HepG2 (cell line): Measurements from ENCODE around the gene MBD3L5. TPM values are rescaled to one million over a fixed set of nuclear protein-coding genes. Genes with fewer than 3 reads are reported as not detected.

Source experiments
- ATAC-seq: fragments of 200-7000 bp; cut with Tn5 transposase; 3 replicates; pipeline ENCODE4 v1.9.1; 2020; ENCODE audit warnings: mild to moderate bottlenecking, moderate library complexity
- BruUV-seq: library from RNA; stranded (reverse); fragments of 400-500 nt; replicated peaks from 2 replicates; lab custom pipeline; 2021; lab: Mats Ljungman, UMichigan
- CTCF ChIA-PET: fragments of 300-600 bp; formaldehyde crosslinking; extraction: SDS; loops from one replicate; lab custom pipeline; 2021; ENCODE audit warnings: low total read pairs, inconsistent platforms, low intra/inter-chr PET ratio; lab: Yijun Ruan, JAX
- POLR2A ChIA-PET: fragments of 350-600 bp; sonication (Branson Sonifier 250); formaldehyde crosslinking; loops from one replicate; lab custom pipeline; 2020; ENCODE audit warnings: antibody characterized with exemption, inconsistent platforms; lab: Yijun Ruan, JAX
- DNase-seq: peaks from one replicate; pipeline ENCODE4 v3.0.0-alpha.2; 2015; ENCODE audit warnings: low spot score
- FAIRE-seq: peaks from 3 replicates; lab custom pipeline; 2011; peaks lifted over from hg19 to GRCh38; lab: Jason Lieb, UNC
- H2AFZ ChIP-seq: one replicate; pipeline ENCODE4 v1.6.1; 2011; ENCODE audit warnings: low read length, inconsistent platforms
- H3K27ac ChIP-seq: fragments of 300-600 bp; 3 replicates; pipeline ENCODE4 v1.8.0; 2011; ENCODE audit warnings: mixed run types, mild to moderate bottlenecking, mixed read lengths, low read length, inconsistent platforms; ENCODE audit not compliant: insufficient read depth; ENCODE audit errors: extremely low read length
- H3K27me3 ChIP-seq, 2 experiments: fragments of 200-600 bp in 1 of 2; 2 replicates in 1 of 2; 3 replicates in 1 of 2; pipeline versions ENCODE4 v1.6.0 to v1.8.0; 2011; ENCODE audit warnings: low read length in 2 of 2, mild to moderate bottlenecking in 2 of 2, moderate library complexity in 2 of 2, inconsistent platforms in 1 of 2; ENCODE audit not compliant: insufficient read depth in 2 of 2, control insufficient read depth in 1 of 2
- H3K36me3 ChIP-seq, 2 experiments: fragments of 200-600 bp in 1 of 2; replicated peaks in 1 of 2; 2 replicates in 1 of 2; 3 replicates in 1 of 2; pipeline versions ENCODE4 v1.5.1 to v1.8.0; 2011; ENCODE audit warnings: low read length in 2 of 2, inconsistent platforms in 1 of 2; ENCODE audit not compliant: insufficient read depth in 2 of 2, control insufficient read depth in 1 of 2
- H3K4me1 ChIP-seq: 2 replicates; pipeline ENCODE4 v1.5.1; 2012; ENCODE audit warnings: low read length, inconsistent platforms; ENCODE audit not compliant: insufficient read depth
- H3K4me2 ChIP-seq: 2 replicates; pipeline ENCODE4 v1.6.0; 2011; ENCODE audit warnings: low read depth, low read length, inconsistent platforms
- H3K4me3 ChIP-seq, 3 experiments: fragments of 200-600 bp in 1 of 3; sonication (generic), shearing (Covaris generic) in 1 of 3; replicated peaks in 1 of 3; 2 replicates each; pipeline ENCODE4 v1.5.1; 2011 to 2016; ENCODE audit warnings: low read length in 3 of 3, inconsistent platforms in 2 of 3, low read depth in 2 of 3, mild to moderate bottlenecking in 2 of 3, control low read depth in 1 of 3, mixed read lengths in 1 of 3; ENCODE audit not compliant: insufficient read depth in 1 of 3
- H3K79me2 ChIP-seq: one replicate; pipeline ENCODE4 v1.6.1; 2011; ENCODE audit warnings: low read length, inconsistent platforms; ENCODE audit not compliant: insufficient read depth
- H3K9ac ChIP-seq: 2 replicates; pipeline ENCODE4 v1.6.0; 2011; ENCODE audit warnings: mild to moderate bottlenecking, low read depth, low read length, inconsistent platforms; ENCODE audit not compliant: insufficient read depth
- H3K9me3 ChIP-seq: 2 replicates; pipeline ENCODE4 v1.5.1; 2012; ENCODE audit warnings: mild to moderate bottlenecking, low read length
- H4K20me1 ChIP-seq: 2 replicates; pipeline ENCODE4 v1.6.0; 2011; ENCODE audit warnings: inconsistent platforms, mild to moderate bottlenecking, low read length, moderate library complexity; ENCODE audit not compliant: insufficient read depth
- ARNT2 ChIP-seq: sonication (generic); formaldehyde crosslinking; IDR thresholded peaks from 2 replicates; pipeline ENCODE4 v1.8.0; 2022; ENCODE audit warnings: mild to moderate bottlenecking, low read depth, missing genetic modification reagents, moderate library complexity
- GTF2F1 ChIP-seq: fragments of 150-350 bp; IDR thresholded peaks from 2 replicates; pipeline ENCODE4 v1.6.1; 2014; ENCODE audit warnings: low read length
- HDAC1 ChIP-seq: sonication (generic); formaldehyde crosslinking; IDR thresholded peaks from 2 replicates; pipeline ENCODE4 v1.5.1; 2020; ENCODE audit warnings: mild to moderate bottlenecking, missing genetic modification reagents
- MAF1 ChIP-seq: sonication (generic); formaldehyde crosslinking; IDR thresholded peaks from 2 replicates; pipeline ENCODE4 v1.5.0; 2020; ENCODE audit warnings: missing genetic modification reagents, borderline replicate concordance
- MED8 ChIP-seq: sonication (generic); formaldehyde crosslinking; IDR thresholded peaks from 2 replicates; pipeline ENCODE4 v1.8.1; 2023; ENCODE audit warnings: mild to moderate bottlenecking, missing genetic modification reagents; ENCODE audit not compliant: insufficient replicate concordance
- NR1H2 ChIP-seq: sonication (generic); formaldehyde crosslinking; IDR thresholded peaks from 2 replicates; pipeline ENCODE4 v1.8.1; 2022; ENCODE audit warnings: low read depth, missing genetic modification reagents, borderline replicate concordance
- PCBP2 ChIP-seq: fragments of 200-400 bp; formaldehyde crosslinking; optimal IDR thresholded peaks from 2 replicates; pipeline ENCODE3; 2018; ENCODE audit warnings: low read length, low read depth; ENCODE audit not compliant: poor library complexity, severe bottlenecking
- RXRA ChIP-seq: sonication (generic); formaldehyde crosslinking; IDR thresholded peaks from 2 replicates; pipeline ENCODE4 v1.5.1; 2020; ENCODE audit warnings: missing genetic modification reagents
- SP140L ChIP-seq: sonication (generic); formaldehyde crosslinking; IDR thresholded peaks from 2 replicates; pipeline ENCODE4 v1.4.0; 2020; ENCODE audit warnings: missing genetic modification reagents, borderline replicate concordance
- ZFAT ChIP-seq: sonication (generic); formaldehyde crosslinking; conservative IDR thresholded peaks from 2 replicates; pipeline ENCODE4 v1.8.1; 2023; ENCODE audit warnings: missing genetic modification reagents, inconsistent platforms
- ZNF234 ChIP-seq: sonication (generic); formaldehyde crosslinking; conservative IDR thresholded peaks from 2 replicates; pipeline ENCODE4 v1.5.1; 2020; ENCODE audit warnings: mild to moderate bottlenecking, missing genetic modification reagents
- ZNF317 ChIP-seq: sonication (generic); formaldehyde crosslinking; IDR thresholded peaks from 2 replicates; pipeline ENCODE4 v1.5.0; 2020; ENCODE audit warnings: mild to moderate bottlenecking, missing genetic modification reagents
- ZNF496 ChIP-seq: sonication (generic); formaldehyde crosslinking; IDR thresholded peaks from 2 replicates; pipeline ENCODE4 v1.8.1; 2023; ENCODE audit warnings: mild to moderate bottlenecking, moderate library complexity, missing genetic modification reagents; ENCODE audit not compliant: insufficient replicate concordance
- WGBS: methylation state at CpG from one replicate; pipeline ENCODE4 v1.1.6; 2017; ENCODE audit warnings: low lambda C conversion rate; 5-methylcytosine and 5-hydroxymethylcytosine counted together
- in situ Hi-C: cut with HindIII; loops from 2 replicates; pipeline ENCODE4 v1.10.0; 2017; ENCODE audit warnings: low pct_unique_long_range_greater_than_20kb; ENCODE audit not compliant: extremely low pct_ligation_motif_present
- intact Hi-C: fragments of 100-400 bp; cut with micrococcal nuclease; formaldehyde crosslinking; loops from one replicate; pipeline ENCODE4 v1.10.0; 2022; ENCODE audit not compliant: unreplicated experiment
- polyA plus RNA-seq, 8 experiments: library from polyadenylated mRNA; depleted of rRNA in 3 of 8; stranded (reverse) in 7 of 8; unstranded in 1 of 8; fragments of >200 nt; fragmentation: Illumina TruSeq in 4 of 8; extraction: Trizol in 4 of 8; gene quantifications; 2 replicates each; pipeline versions ENCODE4 v1.2.1 to v1.2.3, GENCODE V29; 2011 to 2016; ENCODE audit warnings: low read depth in 4 of 8, missing spikeins in 1 of 8, mixed read lengths in 1 of 8; ENCODE audit not compliant: insufficient read depth in 1 of 8
- total RNA-seq, 5 experiments: library from RNA; depleted of rRNA; stranded (reverse); fragments of >200 nt; fragmentation: Illumina TruSeq; extraction: Trizol; gene quantifications; 2 replicates each; pipeline ENCODE4 v1.2.3, GENCODE V29; 2016; ENCODE audit warnings: low read depth in 1 of 5
- TF ChIP-seq, protein P1 (sequence below): sonication (generic); formaldehyde crosslinking; IDR thresholded peaks from 2 replicates; pipeline ENCODE4 v1.5.1; 2020; ENCODE audit warnings: mild to moderate bottlenecking, moderate library complexity, missing genetic modification reagents
- TF ChIP-seq, protein P2 (sequence below): sonication (generic); formaldehyde crosslinking; IDR thresholded peaks from 2 replicates; pipeline ENCODE4 v1.5.0; 2020; ENCODE audit warnings: mild to moderate bottlenecking, missing genetic modification reagents
- TF ChIP-seq, protein P3 (sequence below): IDR thresholded peaks from 2 replicates; pipeline ENCODE4 v1.6.1; 2016; ENCODE audit warnings: missing biosample characterization, missing genetic modification reagents, low read depth
- TF ChIP-seq, protein P4 (sequence below): sonication (generic); formaldehyde crosslinking; IDR thresholded peaks from 2 replicates; pipeline ENCODE4 v1.5.1; 2020; ENCODE audit warnings: missing genetic modification reagents, mild to moderate bottlenecking, borderline replicate concordance
- TF ChIP-seq, protein P5 (sequence below): sonication (generic); formaldehyde crosslinking; IDR thresholded peaks from 2 replicates; pipeline ENCODE4 v1.4.0; 2020; ENCODE audit warnings: missing genetic modification reagents

Gene MBD3L5
- total and polyA plus RNA-seq, 2 of the 13 experiments (the other 11 are each of a cell fraction or from before 2014, with no cell fraction given): not detected

DNA sequence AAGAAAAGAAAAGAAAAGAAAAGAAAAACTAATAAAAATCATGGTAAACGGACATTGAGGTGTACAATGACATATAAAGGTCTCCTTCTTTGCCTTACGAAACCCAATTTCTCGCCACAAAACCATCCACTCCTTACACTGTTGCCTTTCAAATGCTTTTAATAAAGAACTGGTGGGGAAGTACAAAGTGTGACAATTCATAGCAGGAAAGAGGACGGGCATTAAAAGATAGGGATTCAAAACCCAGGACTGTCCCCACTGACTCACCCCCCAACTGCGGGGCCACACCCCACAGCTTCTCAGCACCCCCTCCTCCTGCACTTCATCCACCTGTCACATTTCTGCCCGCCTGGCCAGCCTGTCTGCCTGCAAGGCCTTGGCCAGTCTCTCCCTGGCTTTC lies 11.6 kb upstream of the MBD3L5 start:
- in situ Hi-C loops (no loop called here), intact Hi-C loops (no loop called here)
- no peak for DNase-seq
- H3K4me3 ChIP-seq: no peak overlapping the region
- no peak overlapping the region for H2AFZ ChIP-seq
- H4K20me1 ChIP-seq: no peaks in the 10 kb centered on the region
- no peak overlapping the region for H3K27ac ChIP-seq
- 18% methylated on average over 6 of the region's 6 CpGs for WGBS
- no peak overlapping the region for H3K4me2 ChIP-seq
- no peak for FAIRE-seq
- 0 out of 5 replicates have a peak, but pooled peaks cover 0 to 3% of the 10 kb centered on the region in 2 experiments for H3K27me3 ChIP-seq
- BruUV-seq: no TSS peak
- H3K4me1 ChIP-seq: no peaks in the 10 kb centered on the region
- H3K79me2 ChIP-seq: no peaks in the 10 kb centered on the region
- ATAC-seq: no peak
- ChIA-PET CTCF (no interaction called here), POLR2A (no interaction called here)
- no peaks in the 10 kb centered on the region for H3K9me3 ChIP-seq
- H3K9ac ChIP-seq: no peak overlapping the region
- H3K36me3 ChIP-seq: no peaks in the 10 kb centered on the region
- TF ChIP-seq NR1H2 (CRISPR knock-in tag) (no peak), RXRA (CRISPR knock-in tag) (no peak), ZFAT (CRISPR knock-in tag) (no peak), SP140L (no peak), PCBP2 (no peak), ARNT2 (CRISPR knock-in tag) (no peak), ZNF317 (CRISPR knock-in tag) (no peak), ZNF234 (CRISPR knock-in tag) (no peak), MAF1 (no peak), MED8 (CRISPR knock-in tag) (no peak), HDAC1 (CRISPR knock-in tag) (no peak), GTF2F1 (no peak), ZNF496 (no peak)
- TF ChIP-seq, protein P1, sequence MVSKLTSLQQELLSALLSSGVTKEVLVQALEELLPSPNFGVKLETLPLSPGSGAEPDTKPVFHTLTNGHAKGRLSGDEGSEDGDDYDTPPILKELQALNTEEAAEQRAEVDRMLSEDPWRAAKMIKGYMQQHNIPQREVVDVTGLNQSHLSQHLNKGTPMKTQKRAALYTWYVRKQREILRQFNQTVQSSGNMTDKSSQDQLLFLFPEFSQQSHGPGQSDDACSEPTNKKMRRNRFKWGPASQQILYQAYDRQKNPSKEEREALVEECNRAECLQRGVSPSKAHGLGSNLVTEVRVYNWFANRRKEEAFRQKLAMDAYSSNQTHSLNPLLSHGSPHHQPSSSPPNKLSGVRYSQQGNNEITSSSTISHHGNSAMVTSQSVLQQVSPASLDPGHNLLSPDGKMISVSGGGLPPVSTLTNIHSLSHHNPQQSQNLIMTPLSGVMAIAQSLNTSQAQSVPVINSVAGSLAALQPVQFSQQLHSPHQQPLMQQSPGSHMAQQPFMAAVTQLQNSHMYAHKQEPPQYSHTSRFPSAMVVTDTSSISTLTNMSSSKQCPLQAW (CRISPR knock-in tag): no peak
- TF ChIP-seq, protein P2, sequence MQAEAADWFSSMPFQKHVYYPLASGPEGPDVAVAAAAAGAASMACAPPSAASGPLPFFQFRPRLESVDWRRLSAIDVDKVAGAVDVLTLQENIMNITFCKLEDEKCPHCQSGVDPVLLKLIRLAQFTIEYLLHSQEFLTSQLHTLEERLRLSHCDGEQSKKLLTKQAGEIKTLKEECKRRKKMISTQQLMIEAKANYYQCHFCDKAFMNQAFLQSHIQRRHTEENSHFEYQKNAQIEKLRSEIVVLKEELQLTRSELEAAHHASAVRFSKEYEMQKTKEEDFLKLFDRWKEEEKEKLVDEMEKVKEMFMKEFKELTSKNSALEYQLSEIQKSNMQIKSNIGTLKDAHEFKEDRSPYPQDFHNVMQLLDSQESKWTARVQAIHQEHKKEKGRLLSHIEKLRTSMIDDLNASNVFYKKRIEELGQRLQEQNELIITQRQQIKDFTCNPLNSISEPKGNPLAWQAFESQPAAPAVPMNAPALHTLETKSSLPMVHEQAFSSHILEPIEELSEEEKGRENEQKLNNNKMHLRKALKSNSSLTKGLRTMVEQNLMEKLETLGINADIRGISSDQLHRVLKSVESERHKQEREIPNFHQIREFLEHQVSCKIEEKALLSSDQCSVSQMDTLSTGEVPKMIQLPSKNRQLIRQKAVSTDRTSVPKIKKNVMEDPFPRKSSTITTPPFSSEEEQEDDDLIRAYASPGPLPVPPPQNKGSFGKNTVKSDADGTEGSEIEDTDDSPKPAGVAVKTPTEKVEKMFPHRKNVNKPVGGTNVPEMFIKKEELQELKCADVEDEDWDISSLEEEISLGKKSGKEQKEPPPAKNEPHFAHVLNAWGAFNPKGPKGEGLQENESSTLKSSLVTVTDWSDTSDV (CRISPR knock-in tag): no peak
- TF ChIP-seq, protein P3, sequence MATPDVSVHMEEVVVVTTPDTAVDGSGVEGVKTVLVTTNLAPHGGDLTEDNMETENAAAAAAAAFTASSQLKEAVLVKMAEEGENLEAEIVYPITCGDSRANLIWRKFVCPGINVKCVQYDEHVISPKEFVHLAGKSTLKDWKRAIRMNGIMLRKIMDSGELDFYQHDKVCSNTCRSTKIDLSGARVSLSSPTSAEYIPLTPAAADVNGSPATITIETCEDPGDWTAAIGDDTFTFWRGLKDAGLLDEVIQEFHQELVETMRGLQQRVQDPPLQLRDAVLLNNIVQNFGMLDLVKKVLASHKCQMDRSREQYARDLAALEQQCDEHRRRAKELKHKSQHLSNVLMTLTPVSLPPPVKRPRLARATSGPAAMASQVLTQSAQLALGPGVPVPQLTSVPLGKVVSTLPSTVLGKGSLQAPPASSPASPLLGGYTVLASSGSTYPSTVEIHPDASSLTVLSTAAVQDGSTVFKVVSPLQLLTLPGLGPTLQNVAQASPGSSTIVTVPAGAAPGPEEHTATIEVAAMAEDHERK (CRISPR knock-in tag): no peak
- TF ChIP-seq, protein P4, sequence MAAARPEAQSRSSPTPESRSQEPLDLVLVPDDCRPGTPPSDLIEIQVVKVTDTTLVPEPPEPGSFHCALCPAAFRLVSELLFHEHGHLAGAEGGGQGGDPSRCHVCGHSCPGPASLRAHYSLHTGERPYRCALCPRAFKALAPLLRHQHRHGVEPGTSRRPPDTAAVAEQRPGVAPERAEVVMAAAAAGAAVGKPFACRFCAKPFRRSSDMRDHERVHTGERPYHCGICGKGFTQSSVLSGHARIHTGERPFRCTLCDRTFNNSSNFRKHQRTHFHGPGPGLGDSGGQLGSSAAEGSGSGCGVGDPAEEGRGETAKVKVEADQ (CRISPR knock-in tag): no peak
- TF ChIP-seq, protein P5, sequence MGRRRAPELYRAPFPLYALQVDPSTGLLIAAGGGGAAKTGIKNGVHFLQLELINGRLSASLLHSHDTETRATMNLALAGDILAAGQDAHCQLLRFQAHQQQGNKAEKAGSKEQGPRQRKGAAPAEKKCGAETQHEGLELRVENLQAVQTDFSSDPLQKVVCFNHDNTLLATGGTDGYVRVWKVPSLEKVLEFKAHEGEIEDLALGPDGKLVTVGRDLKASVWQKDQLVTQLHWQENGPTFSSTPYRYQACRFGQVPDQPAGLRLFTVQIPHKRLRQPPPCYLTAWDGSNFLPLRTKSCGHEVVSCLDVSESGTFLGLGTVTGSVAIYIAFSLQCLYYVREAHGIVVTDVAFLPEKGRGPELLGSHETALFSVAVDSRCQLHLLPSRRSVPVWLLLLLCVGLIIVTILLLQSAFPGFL: no peak
